HEK293 (cell line): Measurements from ENCODE around the gene FKBP10.

Experiments used
- YY1 ChIP-seq: fragments of 450-650 bp; formaldehyde crosslinking; IDR thresholded peaks from 2 replicates; pipeline ENCODE4 v1.5.1; 2018; ENCODE audit warnings: missing biosample characterization, missing genetic modification characterization
- ZBTB48 ChIP-seq: fragments of 450-650 bp; formaldehyde crosslinking; IDR thresholded peaks from 2 replicates; pipeline ENCODE4 v1.5.1; 2016; ENCODE audit warnings: missing biosample characterization, missing genetic modification characterization
- ZBTB7A ChIP-seq: fragments of 450-650 bp; formaldehyde crosslinking; IDR thresholded peaks from 2 replicates; pipeline ENCODE4 v1.5.1; 2016; ENCODE audit warnings: low read depth, missing biosample characterization, missing genetic modification characterization
- ZNF248 ChIP-seq: fragments of 450-650 bp; formaldehyde crosslinking; IDR thresholded peaks from 2 replicates; pipeline ENCODE4 v1.5.1; 2017; ENCODE audit warnings: missing biosample characterization, missing genetic modification characterization
- TF ChIP-seq, protein P1 (sequence below): fragments of 450-650 bp; formaldehyde crosslinking; IDR thresholded peaks from 2 replicates; pipeline ENCODE4 v1.5.1; 2016; ENCODE audit warnings: missing biosample characterization, missing genetic modification characterization

GRCh38 chr17:41769346-41769862 is 43.4 kb upstream of the FKBP10 start:
- TF ChIP-seq YY1 (tag by site-specific recombination) (no peak), ZNF248 (tag by site-specific recombination) (no peak), ZBTB7A (tag by site-specific recombination) (no peak), ZBTB48 (tag by site-specific recombination) (no peak)
- TF ChIP-seq, protein P1, sequence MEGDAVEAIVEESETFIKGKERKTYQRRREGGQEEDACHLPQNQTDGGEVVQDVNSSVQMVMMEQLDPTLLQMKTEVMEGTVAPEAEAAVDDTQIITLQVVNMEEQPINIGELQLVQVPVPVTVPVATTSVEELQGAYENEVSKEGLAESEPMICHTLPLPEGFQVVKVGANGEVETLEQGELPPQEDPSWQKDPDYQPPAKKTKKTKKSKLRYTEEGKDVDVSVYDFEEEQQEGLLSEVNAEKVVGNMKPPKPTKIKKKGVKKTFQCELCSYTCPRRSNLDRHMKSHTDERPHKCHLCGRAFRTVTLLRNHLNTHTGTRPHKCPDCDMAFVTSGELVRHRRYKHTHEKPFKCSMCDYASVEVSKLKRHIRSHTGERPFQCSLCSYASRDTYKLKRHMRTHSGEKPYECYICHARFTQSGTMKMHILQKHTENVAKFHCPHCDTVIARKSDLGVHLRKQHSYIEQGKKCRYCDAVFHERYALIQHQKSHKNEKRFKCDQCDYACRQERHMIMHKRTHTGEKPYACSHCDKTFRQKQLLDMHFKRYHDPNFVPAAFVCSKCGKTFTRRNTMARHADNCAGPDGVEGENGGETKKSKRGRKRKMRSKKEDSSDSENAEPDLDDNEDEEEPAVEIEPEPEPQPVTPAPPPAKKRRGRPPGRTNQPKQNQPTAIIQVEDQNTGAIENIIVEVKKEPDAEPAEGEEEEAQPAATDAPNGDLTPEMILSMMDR (tag by site-specific recombination) = no peak
